NCI-H2081 treated with DMSO at 0.1 percent for 48 hours (cell line): ENCODE measurements around the gene CFAP97D2.

Source experiments
- DNase-seq: peaks from one replicate; lab custom pipeline; 2025; lab: John Stamatoyannopoulos, UW

CFAP97D2 gene

GRCh38 chr13:114199954-114200353 lies 20.9 kb downstream of the CFAP97D2 start:
- DNase-seq = no peak

- DNase-seq = no peak
Observed at GRCh38 chr13:114200399-114200911, 21.4 kb downstream of the CFAP97D2 start.

GRCh38 chr13:114202581-114202980 lies 23.5 kb downstream of the CFAP97D2 start:
- DNase-seq = no peak

GRCh38 chr13:114203536-114203935 lies 24.5 kb downstream of the CFAP97D2 start:
- DNase-seq = no peak

- DNase-seq = no peak
Observed at GRCh38 chr13:114204894-114205293, 25.8 kb downstream of the CFAP97D2 start.

- no peak for DNase-seq
Observed at GRCh38 chr13:114208134-114208533, 29.1 kb downstream of the CFAP97D2 start.

GRCh38 chr13:114211446-114212157 lies 32.5 kb downstream of the CFAP97D2 start:
- no peak for DNase-seq

GRCh38 chr13:114212158-114212495 lies 33.1 kb downstream of the CFAP97D2 start:
- no peak for DNase-seq

- no peak for DNase-seq
Observed at GRCh38 chr13:114213980-114214379, 34.9 kb downstream of the CFAP97D2 start.

- no peak for DNase-seq
Observed at GRCh38 chr13:114219392-114219791, 40.3 kb downstream of the CFAP97D2 start.

- DNase-seq = no peak
Observed at GRCh38 chr13:114222461-114222968, 43.5 kb downstream of the CFAP97D2 start.

GRCh38 chr13:114224201-114224600 lies 45.1 kb downstream of the CFAP97D2 start:
- no peak for DNase-seq

- DNase-seq = no peak
Observed at GRCh38 chr13:114225610-114226009, 46.6 kb downstream of the CFAP97D2 start.

GRCh38 chr13:114226088-114226487 lies 47.0 kb downstream of the CFAP97D2 start:
- no peak for DNase-seq

- DNase-seq = peak; percentile 6
Observed at GRCh38 chr13:114226699-114227323, 47.8 kb downstream of the CFAP97D2 start.

GRCh38 chr13:114227528-114227927 lies 48.5 kb downstream of the CFAP97D2 start:
- DNase-seq = no peak

GRCh38 chr13:114228176-114228575 lies 49.1 kb downstream of the CFAP97D2 start:
- DNase-seq = no peak

GRCh38 chr13:114229506-114229905 lies 50.4 kb downstream of the CFAP97D2 start:
- DNase-seq = no peak

GRCh38 chr13:114230117-114230516 lies 51.1 kb downstream of the CFAP97D2 start:
- DNase-seq = no peak

- DNase-seq = no peak
Observed at GRCh38 chr13:114230575-114230974, 51.5 kb downstream of the CFAP97D2 start.

GRCh38 chr13:114231886-114232285 lies 52.8 kb downstream of the CFAP97D2 start:
- no peak for DNase-seq

GRCh38 chr13:114234266-114234644 lies 55.2 kb downstream of the CFAP97D2 start:
- no peak for DNase-seq

GRCh38 chr13:114234645-114235421 lies 55.8 kb downstream of the CFAP97D2 start, which contains the start of gene CDC16:
Gene CDC16 (plus strand): TSS chr13:114234897. CDS start chr13:114235085, 188 bp downstream.
- DNase-seq = peak; percentile 38
